Right lobe of liver (tissue), 4 donors: ENCODE data around the gene SERINC1.

Experiments
- CTCF ChIP-seq, 4 donors: fragments of 200-600 bp in 3 of 4; fragments of 450-650 bp in 1 of 4; IDR thresholded peaks; one replicate each; pipeline versions ENCODE4 v1.5.1 to v1.8.0; 2016 to 2022; ENCODE audit warnings: antibody characterized with exemption in 4 of 4, mild to moderate bottlenecking in 2 of 4
- POLR2A ChIP-seq: fragments of 450-650 bp; IDR thresholded peaks from one replicate; pipeline ENCODE4 v1.6.1; 2017; ENCODE audit warnings: antibody characterized with exemption, mild to moderate bottlenecking
- donor health status: DM: no; HTN: no; CAD: no.
- donor health status: DM: no; HTN: no; CAD: no.
- donor health status: DM: no; HTN: yes; CAD: no.

- TF ChIP-seq CTCF (IDR thresholded peaks at IDR 0.05) (no peak), POLR2A (no peak)
Measured at GRCh38 chr6:122449069-122449468, 22.5 kb downstream of the SERINC1 start.
